ENCODE results near the gene TSPEAR. TPM values are rescaled to one million over a fixed set of nuclear protein-coding genes. Genes with fewer than 3 reads are reported as not detected.

Gene TSPEAR
- total and polyA plus RNA-seq, 9 of the 15 experiments (the other 6 are each of a cell fraction or from before 2014, with no cell fraction given) = not detected

DNA sequence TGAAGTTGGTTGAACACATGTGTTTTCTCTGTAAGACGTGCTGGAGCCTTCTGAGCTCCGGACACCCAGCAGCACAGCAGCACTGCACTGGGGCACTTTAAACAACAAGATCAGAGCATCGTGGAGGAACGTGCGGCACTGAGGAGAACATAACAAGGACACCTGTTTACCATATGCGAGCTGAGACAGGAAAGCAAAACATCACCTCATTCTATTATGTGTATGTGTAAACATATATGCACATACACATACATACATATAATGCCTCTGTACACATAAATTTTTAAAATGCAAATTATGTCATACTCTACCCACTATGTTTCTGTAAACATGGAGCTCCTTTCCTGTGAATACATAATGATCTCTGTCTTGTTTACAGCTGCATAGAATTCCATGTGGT is 115.8 kb downstream of the TSPEAR start (continued):
- TF ChIP-seq ARID4B (CRISPR knock-in tag; IDR thresholded peaks at IDR 0.05) = no peak
- TF ChIP-seq EZH2 (IDR thresholded peaks at IDR 0.05; ENCODE audit: borderline replicate concordance, low read depth, low read length) = no peak

GRCh38 chr21:44594406-44594916 is 116.9 kb downstream of the TSPEAR start:
- BruUV-seq (replicated peaks) = no TSS peak
- ChIA-PET CTCF (ENCODE audit: low intra/inter-chr PET ratio) (no interaction called here), POLR2A (interaction anchor here (0.8 to 1.4 kb wide), 6 partner anchors 8 to 135 kb away, joined by 3 to 5 read pairs (median 4); no protein-coding TSS in a partner anchor)
- in situ Hi-C loops (cut with MboI) (no loop called here), intact Hi-C loops (cut with micrococcal nuclease) (no loop called here)
- Histone ChIP-seq H3K27me3 (ENCODE audit: control insufficient read depth in 2 of 2, insufficient read depth in 2 of 2, low read length in 2 of 2) (peaks cover 0 to 15% of the 10 kb centered on the region in 2 experiments; a peak in 2 of 5 replicates), H3K36me3 (ENCODE audit: control insufficient read depth, insufficient read depth, low read length) (no peaks in the 10 kb centered on the region), H3K4me2 (ENCODE audit: insufficient read depth, low read length) (peak overlapping the region; percentile 79), H3K9ac (ENCODE audit: insufficient read depth in 1 of 2, low read depth in 2 of 2, low read length in 2 of 2) (peak overlapping the region in 1 of 2 experiments; percentile 25; a peak in 1 of 4 replicates), H4K20me1 (replicated peaks; ENCODE audit: control insufficient read depth, insufficient read depth, low read length) (no peaks in the 10 kb centered on the region), H2AFZ (ENCODE audit: low read depth, low read length) (peak overlapping the region; percentile 81), H3K9me3 (replicated peaks; ENCODE audit: control insufficient read depth, insufficient read depth, low read depth, low read length) (no peaks in the 10 kb centered on the region; the same call in 1 of the 2 replicates), H3K79me2 (ENCODE audit: control insufficient read depth, insufficient read depth, low read length) (no peaks in the 10 kb centered on the region), H3K27ac (ENCODE audit: extremely low read depth, low read depth, low read length) (peak overlapping the region; percentile 56; the same call in 2 of the 3 replicates), H3K9me1 (ENCODE audit: control insufficient read depth, insufficient read depth, low read length) (no peaks in the 10 kb centered on the region), H3K4me3 (no peak overlapping the region), H3K4me1 (replicated peaks in 1 of 2; ENCODE audit: control insufficient read depth in 2 of 2, insufficient read depth in 2 of 2, low read length in 2 of 2) (peaks cover 24 to 37% of the 10 kb centered on the region in 2 experiments)
- FAIRE-seq (no peak), ATAC-seq (peak; percentile 44), DNase-seq (ENCODE audit: extremely low read depth in 1 of 4, low spot score in 3 of 4) (no peak)
- 6% methylated on average over 12 of the region's 12 CpGs for whole genome bisulfite sequencing (ENCODE audit: insufficient coverage, low coverage, missing lambda C conversion rate)
- TF ChIP-seq KLF13 (tag; IDR thresholded peaks at IDR 0.05; ENCODE audit: borderline replicate concordance, low read depth) = peak; percentile 49; the same call in 1 of the 2 replicates
- TF ChIP-seq ZNF175 (CRISPR knock-in tag; IDR thresholded peaks at IDR 0.05; ENCODE audit: low read depth) = no peak
- no peak for TF ChIP-seq BMI1 (IDR thresholded peaks at IDR 0.05; ENCODE audit: low read length)
- no peak for TF ChIP-seq MITF (IDR thresholded peaks at IDR 0.05)
- TF ChIP-seq ZNF592 (IDR thresholded peaks at IDR 0.05) = peak; percentile 10; the same call in 1 of the 2 replicates
- no peak for TF ChIP-seq TRIM28 (IDR thresholded peaks at IDR 0.05)
